Hematopoietic multipotent progenitor cell treated with erythropoietin and hydrocortisone succinate and interleukin-3 and kit ligand, for 4 days (in vitro differentiated cells): ENCODE measurements around the gene KCTD8.

Source experiments
- DNase-seq: peaks from one replicate; pipeline ENCODE4 v3.0.0-alpha.2; 2015

The KCTD8 gene

DNA sequence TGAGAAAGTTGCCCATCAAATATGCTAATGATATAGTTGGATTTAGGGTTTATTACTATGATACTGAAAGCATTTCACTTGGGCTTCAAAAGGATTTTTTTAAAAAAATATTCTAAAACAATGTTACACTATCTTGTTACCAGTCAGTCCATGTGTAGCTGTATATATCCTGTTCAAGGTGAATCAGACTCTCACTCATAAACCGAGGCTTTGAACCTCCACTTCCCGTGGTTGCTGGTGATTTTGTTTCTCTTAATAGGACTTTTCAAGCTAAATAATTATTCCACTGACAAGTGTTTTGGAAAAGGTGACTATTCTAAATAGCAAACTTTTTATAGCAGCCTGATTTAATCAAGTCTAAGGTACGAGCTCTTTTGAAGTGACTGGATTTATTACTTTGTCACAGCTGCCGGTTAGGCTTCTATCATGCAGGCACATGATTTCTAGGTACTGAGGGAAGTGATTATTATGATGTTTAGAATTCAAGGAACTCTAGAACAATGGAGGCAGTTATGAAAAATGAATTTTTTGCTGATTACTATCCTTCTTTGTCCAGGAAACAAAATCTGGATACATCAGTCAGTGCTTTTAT lies 287.7 kb downstream of the KCTD8 start:
- DNase-seq, result no peak

DNA sequence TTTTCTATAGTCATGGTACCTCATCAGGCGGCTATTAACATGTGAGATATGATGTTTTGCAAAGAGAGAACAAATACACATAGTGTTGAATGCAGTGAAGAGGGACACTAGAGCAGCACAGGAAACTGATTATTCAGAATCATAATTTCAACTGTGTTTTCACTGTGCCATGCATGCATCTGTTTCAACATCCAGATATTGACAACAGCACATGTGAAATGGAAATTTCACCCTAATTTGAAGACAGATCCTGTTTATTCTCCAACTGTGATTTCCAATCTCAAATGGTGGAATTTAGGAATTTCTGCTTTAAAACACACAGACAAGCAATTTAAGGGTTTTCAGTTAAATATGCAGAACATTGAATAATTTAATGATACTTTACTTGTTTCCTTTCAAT lies 288.6 kb downstream of the KCTD8 start:
- DNase-seq, result no peak

DNA sequence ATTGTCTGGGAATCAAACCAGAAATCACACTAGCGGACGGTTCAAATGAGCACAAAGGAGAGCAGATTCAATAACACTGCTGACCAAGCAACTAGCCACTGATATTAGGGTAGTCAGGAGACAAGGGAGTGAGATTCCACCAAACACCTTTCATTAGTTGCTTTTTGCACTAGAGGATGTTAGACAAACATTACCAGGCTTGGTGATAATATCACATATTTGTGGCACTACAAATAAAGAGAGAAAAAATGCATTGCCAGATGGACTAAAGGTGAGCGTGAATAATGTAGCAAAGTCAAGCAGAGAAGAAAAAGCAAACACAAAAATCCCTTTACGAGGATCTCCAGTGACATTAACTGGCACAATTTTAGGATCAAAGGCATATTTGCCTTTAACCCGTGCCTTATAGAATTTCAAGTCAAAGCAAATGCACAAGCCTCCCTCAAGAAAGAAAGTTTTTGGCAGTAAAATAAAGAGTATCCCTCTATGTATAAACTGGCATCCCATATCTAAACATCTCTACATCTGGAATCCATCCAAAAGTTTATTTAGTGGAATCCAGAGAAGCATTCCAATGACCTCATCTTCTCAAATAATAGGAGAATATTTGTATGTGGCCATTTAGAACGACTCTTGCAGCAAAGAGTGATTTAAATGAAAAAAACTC lies 290.9 kb downstream of the KCTD8 start:
- no peak for DNase-seq

DNA sequence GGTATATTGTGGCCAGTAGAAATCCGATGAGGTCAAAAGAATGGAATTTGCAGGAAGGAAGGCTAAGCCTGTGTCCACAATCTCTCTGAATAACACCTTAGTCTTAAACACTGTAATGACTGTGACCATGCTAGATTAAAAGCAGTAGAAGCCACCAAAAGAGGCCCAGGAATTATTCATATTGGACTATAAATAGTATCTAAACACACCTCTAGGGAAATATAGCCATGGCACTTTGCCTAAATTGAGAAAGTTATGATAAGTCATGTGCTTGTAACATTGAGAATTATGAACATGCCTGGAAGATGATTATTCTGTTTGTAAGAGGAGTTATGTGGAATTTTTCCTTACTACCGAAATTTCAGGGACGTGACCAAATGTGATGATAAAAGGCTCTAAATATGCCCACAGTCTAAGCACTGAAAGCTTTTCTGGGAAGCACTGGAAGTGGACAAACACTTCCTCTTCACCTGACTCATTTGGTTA lies 298.5 kb downstream of the KCTD8 start:
- no peak for DNase-seq

DNA sequence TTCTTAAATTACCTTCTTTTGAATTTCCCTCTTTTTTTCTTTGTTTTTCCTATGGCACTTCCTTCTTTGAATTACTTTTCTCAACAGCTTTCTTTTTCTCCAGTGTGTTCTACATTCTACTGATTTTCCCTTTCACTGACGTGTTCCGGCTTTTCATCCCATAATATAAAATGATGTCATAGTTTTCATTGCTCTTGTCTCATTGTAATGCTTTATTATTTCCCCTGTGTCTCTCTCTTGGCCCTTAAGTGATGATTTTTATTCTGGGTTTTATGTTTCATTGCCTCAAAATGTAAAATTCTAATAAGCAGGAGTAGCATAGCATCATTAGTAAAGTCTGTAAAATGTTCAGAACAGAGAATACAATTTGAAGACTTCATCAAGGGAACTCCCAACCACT lies 299.3 kb downstream of the KCTD8 start:
- no peak for DNase-seq

DNA sequence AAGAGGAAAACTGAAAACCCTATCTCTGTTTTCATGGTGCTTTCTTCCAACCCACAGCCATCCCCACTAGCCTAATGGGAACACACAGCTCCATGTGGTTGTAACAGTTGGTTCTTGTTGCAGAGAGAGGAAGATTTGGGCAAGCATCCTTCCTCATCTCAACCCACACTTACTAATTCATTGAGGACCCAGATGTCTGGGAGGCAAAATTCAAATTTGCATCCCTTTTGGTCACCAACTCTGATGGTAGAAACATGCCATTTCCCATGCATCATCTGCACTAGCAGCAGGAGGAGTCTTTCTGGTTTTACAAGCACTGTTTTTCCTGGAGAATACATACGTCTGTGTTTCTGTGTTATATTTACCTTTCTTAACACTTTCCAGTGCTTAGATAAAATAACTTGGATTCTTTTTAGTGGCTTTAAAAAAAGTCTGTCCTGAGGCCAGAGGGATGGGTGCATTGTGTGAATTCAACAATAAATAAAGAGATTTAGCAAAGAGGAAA lies 301.0 kb downstream of the KCTD8 start:
- DNase-seq, result no peak

DNA sequence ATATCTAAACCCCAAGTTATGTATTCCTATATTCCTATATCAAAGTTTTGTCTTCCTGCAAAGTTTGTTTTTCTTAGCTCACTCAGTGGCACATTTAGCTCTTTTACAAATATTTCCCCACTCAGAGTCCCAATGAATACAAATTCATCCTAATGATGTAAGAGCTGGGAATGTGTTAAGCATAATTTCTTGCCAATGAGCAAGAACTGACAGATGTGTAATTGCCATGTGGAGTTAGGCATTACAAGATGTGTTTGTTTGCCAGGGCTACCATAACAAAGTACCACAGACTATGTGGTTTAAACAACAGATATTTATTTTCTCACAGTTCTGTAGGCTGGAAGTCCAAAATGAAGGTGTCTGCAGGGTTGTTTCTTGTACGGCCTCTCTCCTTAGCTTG lies 302.1 kb downstream of the KCTD8 start:
- no peak for DNase-seq

DNA sequence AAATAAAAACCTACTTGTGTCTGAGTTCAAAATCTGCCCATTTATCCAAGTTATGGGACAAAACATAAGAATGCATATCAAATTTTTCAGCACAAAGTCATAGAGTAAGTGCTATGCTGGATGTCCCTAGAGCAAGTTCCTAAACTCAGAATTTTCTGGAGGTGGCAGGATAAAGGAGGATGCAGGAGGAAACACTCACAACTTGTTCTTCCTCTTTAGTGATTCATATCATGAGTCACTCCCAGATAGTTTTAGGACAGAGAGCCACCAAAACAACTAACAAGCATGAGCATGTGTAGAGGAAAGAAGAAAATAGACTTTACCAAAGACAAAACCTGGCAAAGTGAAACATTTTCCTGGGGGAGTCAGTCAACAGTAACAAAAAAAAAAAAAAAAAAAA lies 302.7 kb downstream of the KCTD8 start:
- no peak for DNase-seq

DNA sequence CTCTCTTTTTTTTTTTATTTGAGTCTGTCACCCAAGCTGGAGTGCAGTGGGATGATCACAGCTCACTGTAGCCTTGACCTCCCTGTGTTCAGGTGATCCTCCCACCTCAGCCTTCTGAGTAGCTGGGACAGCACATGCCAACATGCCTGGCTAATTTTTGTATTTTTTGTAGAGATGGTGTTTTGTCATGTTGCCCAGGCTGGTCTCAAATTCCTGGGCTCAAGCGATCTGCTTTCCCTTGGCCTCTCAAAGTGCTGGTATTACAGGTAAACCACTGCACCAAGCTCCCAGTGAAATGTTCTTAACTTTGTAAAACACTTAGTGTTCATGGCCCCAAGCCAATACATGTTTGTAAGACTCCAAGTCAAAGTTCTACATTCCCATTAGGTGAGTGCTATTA lies 316.1 kb downstream of the KCTD8 start:
- DNase-seq, result no peak
